K562 (cell line): ENCODE data around the gene TUT4. TPM values are rescaled to one million over a fixed set of nuclear protein-coding genes. Genes with fewer than 3 reads are reported as not detected.

Source experiments
- BMI1 ChIP-seq: fragments of 150-350 bp; IDR thresholded peaks from 2 replicates; pipeline ENCODE4 v1.6.1; 2014; ENCODE audit warnings: low read length
- C11orf30 ChIP-seq: fragments of 450-650 bp; IDR thresholded peaks from 2 replicates; pipeline ENCODE4 v1.6.1; 2016; ENCODE audit warnings: low read depth, mild to moderate bottlenecking
- CXXC5 ChIP-seq: fragments of 250-450 bp; sonication (Bioruptor Pico); IDR thresholded peaks from 2 replicates; pipeline ENCODE4 v1.8.0; 2022; ENCODE audit warnings: inconsistent platforms, mild to moderate bottlenecking, moderate library complexity
- GABPB2 ChIP-seq: fragments of 250-450 bp; sonication (Bioruptor Pico); conservative IDR thresholded peaks from 2 replicates; pipeline ENCODE4 v1.5.1; 2021; ENCODE audit warnings: mild to moderate bottlenecking
- ILF3 ChIP-seq: fragments of 450-650 bp; IDR thresholded peaks from 2 replicates; pipeline ENCODE4 v1.6.1; 2018; ENCODE audit warnings: antibody characterized with exemption, mild to moderate bottlenecking, moderate library complexity, borderline replicate concordance
- KDM5B ChIP-seq: fragments of 200-600 bp; sonication (generic); IDR thresholded peaks from 2 replicates; pipeline ENCODE4 v1.6.1; 2012; ENCODE audit warnings: low read depth, mild to moderate bottlenecking, moderate library complexity, low read length, control low read depth, inconsistent platforms; ENCODE audit not compliant: insufficient replicate concordance
- L3MBTL2 ChIP-seq: fragments of 450-650 bp; IDR thresholded peaks from 2 replicates; pipeline ENCODE4 v1.6.1; 2016; ENCODE audit warnings: mild to moderate bottlenecking, moderate library complexity
- LARP7 ChIP-seq: fragments of 450-650 bp; IDR thresholded peaks from 2 replicates; pipeline ENCODE4 v1.6.1; 2016
- MECOM ChIP-seq: fragments of 250-450 bp; sonication (Bioruptor Pico); IDR thresholded peaks from 2 replicates; pipeline ENCODE4 v1.8.0; 2022; ENCODE audit warnings: inconsistent platforms
- MIER1 ChIP-seq: fragments of 450-650 bp; IDR thresholded peaks from 2 replicates; pipeline ENCODE4 v1.6.1; 2016; ENCODE audit warnings: antibody characterized with exemption, mild to moderate bottlenecking, low read depth
- MYC ChIP-seq, 2 experiments: fragments of 250-450 bp in 1 of 2; sonication (Bioruptor Pico) in 1 of 2; IDR thresholded peaks; 2 replicates each; pipeline versions ENCODE4 v1.5.1 to v1.6.1; 2012 to 2021; ENCODE audit warnings: low read depth in 2 of 2, borderline replicate concordance in 1 of 2, improper control_type of control experiment in 1 of 2, low read length in 1 of 2, mild to moderate bottlenecking in 1 of 2, moderate library complexity in 1 of 2
- NCOA4 ChIP-seq: fragments of 450-650 bp; IDR thresholded peaks from 2 replicates; pipeline ENCODE4 v1.6.1; 2018; ENCODE audit warnings: mild to moderate bottlenecking; ENCODE audit not compliant: partially characterized antibody
- NFYB ChIP-seq: IDR thresholded peaks from 2 replicates; pipeline ENCODE4 v1.6.1; 2011; ENCODE audit warnings: mild to moderate bottlenecking, moderate library complexity; ENCODE audit not compliant: insufficient read length; ENCODE audit errors: extremely low read depth
- NR2C2 ChIP-seq, 2 experiments: fragments of 200-800 bp in 1 of 2; sonication (Bioruptor generic) in 1 of 2; sonication (generic) in 1 of 2; formaldehyde crosslinking in 1 of 2; IDR thresholded peaks; 2 replicates each; pipeline versions ENCODE4 v1.6.1 to v1.8.0; 2016 to 2022; ENCODE audit warnings: mild to moderate bottlenecking in 1 of 2, missing compliant biosample characterization in 1 of 2, missing genetic modification characterization in 1 of 2, missing genetic modification reagents in 1 of 2
- PHB2 ChIP-seq: fragments of 450-650 bp; IDR thresholded peaks from 2 replicates; pipeline ENCODE4 v1.6.1; 2017; ENCODE audit warnings: low read depth
- POLR2G ChIP-seq: fragments of 200-400 bp; formaldehyde crosslinking; IDR thresholded peaks from 2 replicates; pipeline ENCODE4 v1.6.1; 2017; ENCODE audit warnings: low read depth, mild to moderate bottlenecking, antibody characterized with exemption, low read length, moderate library complexity
- PPARD ChIP-seq: fragments of 250-450 bp; sonication (Bioruptor Pico); IDR thresholded peaks from 2 replicates; pipeline ENCODE4 v1.8.0; 2022; ENCODE audit warnings: inconsistent platforms, mild to moderate bottlenecking, moderate library complexity
- RBM15 ChIP-seq: fragments of 200-400 bp; formaldehyde crosslinking; IDR thresholded peaks from 2 replicates; pipeline ENCODE4 v1.6.1; 2018; ENCODE audit warnings: mild to moderate bottlenecking, low read length, moderate library complexity; ENCODE audit not compliant: insufficient read depth
- RCOR1 ChIP-seq, 2 experiments: IDR thresholded peaks; 2 replicates each; pipeline ENCODE4 v1.6.1; 2012; ENCODE audit warnings: low read depth in 2 of 2, low read length in 2 of 2, borderline replicate concordance in 1 of 2, improper control_type of control experiment in 1 of 2
- SIN3B ChIP-seq: fragments of 450-650 bp; IDR thresholded peaks from 2 replicates; pipeline ENCODE4 v1.6.1; 2017; ENCODE audit warnings: low read depth, mild to moderate bottlenecking, moderate library complexity
- SPI1 ChIP-seq: IDR thresholded peaks from 2 replicates; pipeline ENCODE4 v1.6.1; 2011; ENCODE audit warnings: low read depth, low read length, control low read depth, borderline replicate concordance
- TSC22D4 ChIP-seq: fragments of 450-650 bp; IDR thresholded peaks from 2 replicates; pipeline ENCODE4 v1.6.1; 2016; ENCODE audit warnings: missing genetic modification characterization, missing biosample characterization, control low read depth
- ZBTB7A ChIP-seq: IDR thresholded peaks from 2 replicates; pipeline ENCODE4 v1.6.1; 2011; ENCODE audit warnings: low read depth, mild to moderate bottlenecking, low read length, moderate library complexity, borderline replicate concordance; ENCODE audit not compliant: control insufficient read depth
- ZFX ChIP-seq: sonication (generic); formaldehyde crosslinking; IDR thresholded peaks from 2 replicates; pipeline ENCODE4 v1.8.0; 2022; ENCODE audit warnings: mild to moderate bottlenecking, missing genetic modification reagents, moderate library complexity
- ZNF133 ChIP-seq: fragments of 250-450 bp; sonication (Bioruptor Pico); IDR thresholded peaks from 2 replicates; pipeline ENCODE4 v1.4.0; 2020; ENCODE audit warnings: mild to moderate bottlenecking
- ZNF143 ChIP-seq: sonication (generic); formaldehyde crosslinking; IDR thresholded peaks from 2 replicates; pipeline ENCODE4 v1.9.0; 2022; ENCODE audit warnings: mild to moderate bottlenecking, missing genetic modification reagents
- polyA plus RNA-seq, 8 experiments: library from polyadenylated mRNA; depleted of rRNA in 4 of 8; stranded (reverse) in 5 of 8; unstranded in 3 of 8; fragments of >200 nt; fragmentation: Nextera tagmentation in 2 of 8; fragmentation: Illumina TruSeq in 1 of 8; extraction: Ambion mirVana in 2 of 8; extraction: Trizol in 1 of 8; gene quantifications; 2 replicates each; pipeline versions ENCODE4 v1.2.1 to v1.2.3, GENCODE V29; 2011 to 2014; ENCODE audit warnings: inconsistent platforms in 1 of 8, missing spikeins in 1 of 8
- total RNA-seq, 7 experiments: library from RNA; depleted of rRNA in 6 of 7; stranded (reverse); fragments of >200 nt in 6 of 7; fragmentation: Illumina TruSeq in 2 of 7; extraction: Trizol in 2 of 7; gene quantifications; 2 replicates each; pipeline versions ENCODE4 v1.2.1 to v1.2.3, GENCODE V29; 2011 to 2021; ENCODE audit warnings: low replicate concordance in 1 of 7
- TF ChIP-seq, protein P1 (sequence below): fragments of 450-650 bp; formaldehyde crosslinking; IDR thresholded peaks from 2 replicates; pipeline ENCODE4 v1.4.0; 2020; ENCODE audit warnings: mild to moderate bottlenecking, moderate library complexity
- TF ChIP-seq, protein P2 (sequence below), 2 experiments: fragments of 450-650 bp; conservative IDR thresholded peaks; 2 replicates each; pipeline ENCODE4 v1.6.1; 2017; ENCODE audit warnings: mild to moderate bottlenecking in 2 of 2, moderate library complexity in 2 of 2

Gene TUT4
- total and polyA plus RNA-seq, 9 of the 15 experiments (the other 6 are each of a cell fraction or from before 2014, with no cell fraction given) = 15.8 to 53.5 (median 36.7) TPM

DNA sequence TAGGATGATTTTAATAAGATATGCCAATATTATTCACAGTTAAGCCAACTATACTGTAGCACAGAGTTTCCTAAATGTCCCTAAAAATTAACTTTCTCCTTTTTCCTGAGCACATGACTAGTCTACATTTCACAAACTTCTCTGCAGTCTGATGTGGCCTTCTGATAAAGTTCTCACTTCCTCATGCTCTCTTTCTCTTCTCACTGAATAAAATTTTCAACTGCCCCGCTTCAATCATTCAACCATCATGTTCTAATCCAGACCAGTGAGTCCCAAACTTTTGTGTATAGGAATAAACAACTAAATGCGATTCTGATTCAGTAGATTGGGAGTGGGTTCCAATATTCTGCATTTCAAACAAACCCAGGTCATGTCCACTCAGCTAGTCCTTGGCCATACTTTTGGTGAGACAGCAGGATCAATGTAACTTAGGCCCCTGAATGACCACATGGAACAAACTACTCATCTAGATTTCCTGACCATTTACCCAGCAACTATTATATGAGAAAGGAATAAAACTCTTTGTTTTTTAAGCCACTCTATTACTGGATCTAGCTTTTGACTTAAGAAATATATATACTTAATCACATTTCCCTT is 20.1 kb downstream of the TUT4 start (continued):
- TF ChIP-seq L3MBTL2 (peak; percentile 75), BMI1 (no peak), NCOA4 (no peak), ZNF133 (CRISPR knock-in tag) (no peak), TSC22D4 (tag) (no peak), LARP7 (no peak), SIN3B (no peak), PPARD (no peak), SPI1 (peak; percentile 78), ZNF143 (no peak), NFYB (no peak), GABPB2 (CRISPR knock-in tag) (no peak), ZFX (CRISPR knock-in tag) (peak; percentile 46; the same call in 1 of the 2 replicates), PHB2 (no peak), ZBTB7A (no peak), NR2C2 (CRISPR knock-in tag; IDR thresholded peaks at IDR 0.05) (no peak), NR2C2 (tag; IDR thresholded peaks at IDR 0.05) (no peak), MECOM (CRISPR knock-in tag) (no peak), ILF3 (no peak), KDM5B (no peak), MIER1 (no peak), RCOR1 (IDR thresholded peaks at IDR 0.05; ENCODE audit: borderline replicate concordance in 1 of 2, low read depth in 2 of 2, low read length in 2 of 2) (peak in 1 of 2 experiments; percentile 49; a peak in 1 of 4 replicates), C11orf30 (no peak), CXXC5 (CRISPR knock-in tag) (peak; percentile 20; the same call in 1 of the 2 replicates), RBM15 (no peak), POLR2G (no peak), MYC (IDR thresholded peaks at IDR 0.05; ENCODE audit: low read depth, low read length) (peak; percentile 41), MYC (CRISPR knock-in tag; IDR thresholded peaks at IDR 0.05; ENCODE audit: borderline replicate concordance, low read depth) (no peak)
- TF ChIP-seq, protein P1, sequence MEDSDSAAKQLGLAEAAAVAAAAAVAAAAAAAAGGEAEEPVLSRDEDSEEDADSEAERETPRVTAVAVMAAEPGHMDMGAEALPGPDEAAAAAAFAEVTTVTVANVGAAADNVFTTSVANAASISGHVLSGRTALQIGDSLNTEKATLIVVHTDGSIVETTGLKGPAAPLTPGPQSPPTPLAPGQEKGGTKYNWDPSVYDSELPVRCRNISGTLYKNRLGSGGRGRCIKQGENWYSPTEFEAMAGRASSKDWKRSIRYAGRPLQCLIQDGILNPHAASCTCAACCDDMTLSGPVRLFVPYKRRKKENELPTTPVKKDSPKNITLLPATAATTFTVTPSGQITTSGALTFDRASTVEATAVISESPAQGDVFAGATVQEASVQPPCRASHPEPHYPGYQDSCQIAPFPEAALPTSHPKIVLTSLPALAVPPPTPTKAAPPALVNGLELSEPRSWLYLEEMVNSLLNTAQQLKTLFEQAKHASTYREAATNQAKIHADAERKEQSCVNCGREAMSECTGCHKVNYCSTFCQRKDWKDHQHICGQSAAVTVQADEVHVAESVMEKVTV (CRISPR knock-in tag) = no peak
- TF ChIP-seq, protein P2, sequence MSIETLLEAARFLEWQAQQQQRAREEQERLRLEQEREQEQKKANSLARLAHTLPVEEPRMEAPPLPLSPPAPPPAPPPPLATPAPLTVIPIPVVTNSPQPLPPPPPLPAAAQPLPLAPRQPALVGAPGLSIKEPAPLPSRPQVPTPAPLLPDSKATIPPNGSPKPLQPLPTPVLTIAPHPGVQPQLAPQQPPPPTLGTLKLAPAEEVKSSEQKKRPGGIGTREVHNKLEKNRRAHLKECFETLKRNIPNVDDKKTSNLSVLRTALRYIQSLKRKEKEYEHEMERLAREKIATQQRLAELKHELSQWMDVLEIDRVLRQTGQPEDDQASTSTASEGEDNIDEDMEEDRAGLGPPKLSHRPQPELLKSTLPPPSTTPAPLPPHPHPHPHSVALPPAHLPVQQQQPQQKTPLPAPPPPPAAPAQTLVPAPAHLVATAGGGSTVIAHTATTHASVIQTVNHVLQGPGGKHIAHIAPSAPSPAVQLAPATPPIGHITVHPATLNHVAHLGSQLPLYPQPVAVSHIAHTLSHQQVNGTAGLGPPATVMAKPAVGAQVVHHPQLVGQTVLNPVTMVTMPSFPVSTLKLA (conservative IDR thresholded peaks at IDR 0.05) = no peak
